ENCODE results near the gene NGB. TPM values are rescaled to one million over a fixed set of nuclear protein-coding genes. Genes with fewer than 3 reads are reported as not detected.

NGB gene
- total RNA-seq, 1 donor from 2014 or later = not detected

DNA sequence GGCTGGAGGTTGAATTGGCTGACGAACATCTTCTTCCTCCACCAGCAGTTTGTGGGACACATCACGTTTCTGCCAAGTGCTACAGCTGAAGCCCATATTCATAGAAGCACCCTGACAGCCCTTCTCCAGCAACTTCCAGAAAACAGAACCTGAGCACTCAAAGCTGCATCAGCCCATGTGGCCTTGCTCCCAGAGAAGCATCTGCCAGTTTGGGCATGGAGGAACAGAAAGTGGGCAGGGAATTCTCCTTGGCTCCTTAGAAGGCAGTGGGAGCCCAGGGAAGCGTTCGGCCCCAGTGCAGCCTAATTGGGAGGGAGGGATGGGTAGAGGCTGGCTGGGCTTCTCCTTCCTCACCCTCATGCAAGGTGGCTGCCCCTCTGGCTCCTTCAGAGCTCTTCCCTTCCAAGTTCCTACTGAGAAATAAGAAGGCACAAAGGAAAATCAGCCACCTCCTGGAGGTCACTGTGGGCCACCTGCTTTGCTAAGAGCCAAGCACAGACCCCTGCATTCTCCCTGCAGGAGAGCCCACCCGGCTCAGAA, 4.1 kb upstream of the NGB start:
- DNase-seq = no peak

DNA sequence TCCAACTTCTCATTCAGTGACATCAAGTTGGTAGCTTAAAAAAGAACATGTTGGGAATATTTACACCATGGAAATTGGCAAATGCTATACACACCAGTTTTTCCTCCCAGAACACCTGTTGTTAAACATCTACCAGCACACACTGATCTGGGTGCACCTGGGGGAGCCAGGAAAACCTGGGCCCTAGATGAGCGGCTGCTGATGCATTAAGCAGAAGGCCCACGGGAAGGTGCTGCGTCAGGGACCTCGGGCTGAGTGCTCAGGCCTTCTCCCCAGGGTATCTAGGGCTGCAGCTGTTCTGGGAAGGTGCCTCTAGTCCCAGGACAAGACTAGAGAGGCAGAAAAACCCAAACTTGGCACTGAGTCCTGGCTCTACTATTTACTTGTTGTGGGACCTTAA, 2.8 kb upstream of the NGB start:
- Histone ChIP-seq H3K27ac (no peak overlapping the region), H3K9me3 (no peaks in the 10 kb centered on the region), H3K4me1 (no peaks in the 10 kb centered on the region), H3K36me3 (peaks cover 25% of the 10 kb centered on the region), H3K27me3 (ENCODE audit: low read depth) (peaks cover 34% of the 10 kb centered on the region), H3K4me3 (no peak overlapping the region)
- no peak for TF ChIP-seq CTCF (IDR thresholded peaks at IDR 0.05)
- DNase-seq (no peak), ATAC-seq (no peak)
- intact Hi-C loops (cut with DNase I) = no loop called here

More for the DNA sequence above, 4.1 kb upstream of the NGB start:
- Histone ChIP-seq H3K9me3 (no peaks in the 10 kb centered on the region), H3K36me3 (peaks cover 38% of the 10 kb centered on the region), H3K4me3 (no peak overlapping the region), H3K27me3 (ENCODE audit: low read depth) (peaks cover 25% of the 10 kb centered on the region), H3K27ac (no peak overlapping the region), H3K4me1 (no peaks in the 10 kb centered on the region)
- intact Hi-C loops (cut with DNase I) = no loop called here
- ATAC-seq = no peak
- no peak for TF ChIP-seq CTCF (IDR thresholded peaks at IDR 0.05)

DNA sequence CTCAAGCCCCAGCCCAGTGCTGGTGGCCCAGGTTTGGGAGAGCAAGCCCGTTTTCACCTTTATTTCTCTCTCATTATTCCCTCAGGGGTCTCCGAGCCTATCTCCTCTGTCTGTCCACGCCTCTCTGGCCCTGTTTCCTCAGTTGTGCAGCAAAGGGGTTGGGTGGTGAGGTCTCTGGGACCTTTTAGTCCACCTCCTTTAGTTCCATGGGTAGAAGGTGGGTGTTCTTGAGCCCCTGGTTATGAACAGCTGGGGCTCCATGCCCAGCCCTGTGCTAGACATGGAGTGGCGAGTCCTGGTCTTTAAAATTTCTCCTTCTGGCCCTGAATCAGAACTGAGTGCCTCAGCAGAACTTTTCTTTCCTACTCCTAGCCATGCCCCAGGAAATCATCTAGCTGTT, 1.3 kb upstream of the NGB start:
- no peak for ATAC-seq
- H3K27me3 ChIP-seq (ENCODE audit: low read depth) = peaks cover 43% of the 10 kb centered on the region
- H3K4me1 ChIP-seq = no peaks in the 10 kb centered on the region
- peaks cover 2% of the 10 kb centered on the region for H3K9me3 ChIP-seq
- no peak for TF ChIP-seq CTCF (IDR thresholded peaks at IDR 0.05)
- intact Hi-C loops (cut with DNase I) = no loop called here
- H3K36me3 ChIP-seq = peaks cover 11% of the 10 kb centered on the region
- no peak overlapping the region for H3K27ac ChIP-seq
- H3K4me3 ChIP-seq = no peak overlapping the region
- DNase-seq = no peak

DNA sequence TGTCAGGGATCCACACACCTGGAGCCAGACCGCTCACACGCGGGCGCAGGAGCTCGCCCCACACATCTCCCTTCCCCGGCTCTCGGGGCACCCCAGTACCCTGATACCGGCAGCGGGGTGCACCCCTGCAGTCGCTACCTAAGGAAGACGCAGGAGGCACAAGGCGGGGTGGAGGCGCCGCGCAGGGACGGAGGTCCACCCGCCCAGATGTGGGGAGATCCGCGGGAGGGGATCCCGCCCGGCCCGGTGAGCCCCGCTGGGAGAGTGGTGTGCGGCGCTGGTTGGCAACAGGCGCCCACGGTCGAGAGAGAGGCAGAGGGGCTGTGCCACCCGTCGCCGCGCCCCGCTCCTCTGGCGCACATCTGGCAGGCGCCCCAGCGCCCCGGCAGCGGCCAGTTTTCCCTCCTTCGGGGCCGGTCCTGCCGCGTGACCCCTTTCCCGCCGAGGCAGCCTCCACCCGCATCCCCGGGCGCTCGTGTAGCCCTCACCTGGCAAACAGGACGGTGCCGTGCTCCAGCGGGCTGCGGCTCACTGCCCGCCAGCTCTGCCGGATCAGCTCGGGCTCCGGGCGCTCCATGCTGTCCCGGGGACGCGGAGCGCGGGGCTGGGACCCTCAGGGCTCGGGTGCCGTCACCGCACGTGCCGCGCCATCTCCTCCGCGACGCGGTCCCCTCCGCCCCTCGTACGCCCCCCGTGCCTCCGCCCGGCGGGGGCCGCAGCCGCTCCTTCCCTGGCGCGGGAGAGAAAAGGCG, 469 bp downstream of the NGB start:
- Histone ChIP-seq H3K27me3 (ENCODE audit: low read depth) (peaks cover 43% of the 10 kb centered on the region), H3K36me3 (no peaks in the 10 kb centered on the region), H3K4me1 (no peaks in the 10 kb centered on the region), H3K27ac (no peak overlapping the region), H3K9me3 (peaks cover 6% of the 10 kb centered on the region), H3K4me3 (no peak overlapping the region)
- no peak for TF ChIP-seq CTCF (IDR thresholded peaks at IDR 0.05)
- DNase-seq (no peak), ATAC-seq (peak in 1 of 2 donors; percentile 9)
- intact Hi-C loops (cut with DNase I) = no loop called here

GRCh38 chr14:77268989-77269600, 1.9 kb downstream of the NGB start:
- no peak overlapping the region for H3K27ac ChIP-seq
- no peak overlapping the region for H3K4me3 ChIP-seq
- ATAC-seq (no peak), DNase-seq (no peak)
- H3K9me3 ChIP-seq = peaks cover 6% of the 10 kb centered on the region
- no peaks in the 10 kb centered on the region for H3K4me1 ChIP-seq
- H3K27me3 ChIP-seq (ENCODE audit: low read depth) = peaks cover 43% of the 10 kb centered on the region
- intact Hi-C loops (cut with DNase I) = no loop called here
- H3K36me3 ChIP-seq = no peaks in the 10 kb centered on the region
- TF ChIP-seq CTCF (IDR thresholded peaks at IDR 0.05) = no peak

All from lower lobe of right lung (tissue), 2 donors.